CD4-positive, CD25-positive, alpha-beta regulatory T cell (primary cell): ENCODE results near the gene TCFL5. TPM values are rescaled to one million over a fixed set of nuclear protein-coding genes. Genes with fewer than 3 reads are reported as not detected.

ENCODE experiments used
- ATAC-seq, 2 donors: fragments of 150-1000 bp; cut with Tn5 transposase; one replicate each; pipeline ENCODE4 v1.10.0; 2021; ENCODE audit warnings: low read depth in 2 of 2, moderate number of reproducible peaks in 2 of 2, moderate library complexity in 1 of 2
- DNase-seq, 3 donors: peaks; one replicate each; pipeline versions ENCODE4 v3.0.0 to v3.0.0-alpha.2; 2012 to 2022; ENCODE audit warnings: mixed read lengths in 1 of 3
- H3K27ac ChIP-seq: one replicate; pipeline ENCODE4 v1.7.0; 2013; ENCODE audit warnings: mild to moderate bottlenecking, low read length; ENCODE audit not compliant: insufficient read depth, poor library complexity, severe bottlenecking
- H3K27me3 ChIP-seq: one replicate; pipeline ENCODE4 v1.7.0; 2013; ENCODE audit warnings: low read length; ENCODE audit not compliant: control insufficient read depth, insufficient read depth
- H3K36me3 ChIP-seq: one replicate; pipeline ENCODE4 v1.7.0; 2013; ENCODE audit warnings: mild to moderate bottlenecking, low read length, moderate library complexity; ENCODE audit not compliant: control insufficient read depth, insufficient read depth
- H3K4me1 ChIP-seq: 2 replicates; pipeline ENCODE4 v1.7.0; 2013; ENCODE audit warnings: mild to moderate bottlenecking, low read length; ENCODE audit not compliant: insufficient read depth, control insufficient read depth, poor library complexity, severe bottlenecking
- H3K4me3 ChIP-seq: one replicate; pipeline ENCODE4 v1.7.0; 2013; ENCODE audit warnings: low read depth, mild to moderate bottlenecking, low read length, moderate library complexity
- H3K9me3 ChIP-seq, 2 experiments: 1 replicate in 1 of 2; 2 replicates in 1 of 2; pipeline ENCODE4 v1.7.0; 2013; ENCODE audit warnings: low read length in 2 of 2, mild to moderate bottlenecking in 1 of 2, moderate library complexity in 1 of 2; ENCODE audit not compliant: control insufficient read depth in 2 of 2
- H3K27ac Mint-ChIP-seq, 3 donors: one replicate each; pipeline ENCODE4 v1.8.0; 2020 to 2022; ENCODE audit warnings: mild to moderate bottlenecking in 3 of 3, mixed read lengths in 3 of 3, moderate library complexity in 2 of 3
- H3K27me3 Mint-ChIP-seq: one replicate; pipeline ENCODE4 v1.8.0; 2022; ENCODE audit warnings: mild to moderate bottlenecking, mixed read lengths
- H3K36me3 Mint-ChIP-seq: one replicate; pipeline ENCODE4 v1.8.0; 2020; ENCODE audit warnings: mixed read lengths
- H3K4me1 Mint-ChIP-seq, 4 donors: one replicate each; pipeline ENCODE4 v1.8.0; 2020 to 2022; ENCODE audit warnings: mixed read lengths in 4 of 4, mild to moderate bottlenecking in 1 of 4
- H3K4me3 Mint-ChIP-seq, 4 donors: one replicate each; pipeline ENCODE4 v1.8.0; 2020 to 2022; ENCODE audit warnings: mild to moderate bottlenecking in 4 of 4, mixed read lengths in 4 of 4, moderate library complexity in 3 of 4
- H3K9me3 Mint-ChIP-seq, 7 donors: one replicate each; pipeline ENCODE4 v1.8.0; 2020 to 2022; ENCODE audit warnings: mixed read lengths in 7 of 7, mild to moderate bottlenecking in 3 of 7, moderate library complexity in 2 of 7
- polyA plus RNA-seq, 4 donors: library from polyadenylated mRNA; unstranded; fragments of 300-500 nt; fragmentation: Illumina TruSeq; gene quantifications; one replicate each; pipeline ENCODE4 v1.2.3, GENCODE V29; 2021
- total RNA-seq: library from RNA; stranded (reverse); gene quantifications from one replicate; pipeline ENCODE4 v1.2.3, GENCODE V29; 2022

The TCFL5 gene
- total and polyA plus RNA-seq, 5 donors from 2014 or later: 0.53 to 3.8 (median 1.2) TPM

DNA sequence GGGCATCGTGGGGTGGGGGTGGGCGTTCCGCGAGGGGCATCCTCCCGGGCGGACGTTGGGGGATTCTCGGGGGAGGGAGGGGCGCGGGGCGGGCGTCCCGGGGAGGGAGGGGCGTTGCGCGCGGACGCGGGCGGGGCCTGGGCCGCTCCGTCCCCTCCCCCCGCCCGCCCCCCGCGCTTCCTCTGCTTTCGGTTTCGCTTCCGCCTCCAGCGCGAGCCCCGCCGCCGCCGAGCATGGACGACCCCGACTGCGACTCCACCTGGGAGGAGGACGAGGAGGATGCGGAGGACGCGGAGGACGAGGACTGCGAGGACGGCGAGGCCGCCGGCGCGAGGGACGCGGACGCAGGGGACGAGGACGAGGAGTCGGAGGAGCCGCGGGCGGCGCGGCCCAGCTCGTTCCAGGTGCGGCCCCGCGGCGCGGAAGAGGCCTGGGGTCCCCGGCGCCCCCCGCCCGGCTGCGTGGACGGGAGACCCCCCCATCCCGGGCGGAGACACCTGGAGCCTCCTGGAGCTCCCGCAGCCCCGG lies 56.9 kb downstream of the TCFL5 start, which contains the start of gene OGFR:
Gene OGFR, plus strand, starts transcription at position 209 of the 528 bp plus-strand sequence. Its CDS starts 25 bp downstream, at position 234.
- Histone ChIP-seq H3K9me3 (no peaks in the 10 kb centered on the region), H3K27ac (peak within 1 kb of the TSS; percentile 82), H3K27me3 (no peaks in the 10 kb centered on the region), H3K4me3 (peak within 1 kb of the TSS; percentile 68), H3K4me1 (peaks cover 38% of the 10 kb centered on the region), H3K36me3 (peaks cover 20% of the 10 kb centered on the region)
- Mint-ChIP-seq H3K27me3 (peaks cover 6% of the 10 kb centered on the region), H3K36me3 (peaks cover 13% of the 10 kb centered on the region), H3K9me3 (no peaks in the 10 kb centered on the region), H3K27ac (peak within 1 kb of the TSS; percentile 95 to 96 (median 95)), H3K4me1 (peaks cover 0 to 39% (median 20%) of the 10 kb centered on the region in 4 donors), H3K4me3 (peak within 1 kb of the TSS; percentile 90 to 97 (median 96))
- DNase-seq (peak; percentile 71 to 79 (median 75)), ATAC-seq (peak; percentile 65)

DNA sequence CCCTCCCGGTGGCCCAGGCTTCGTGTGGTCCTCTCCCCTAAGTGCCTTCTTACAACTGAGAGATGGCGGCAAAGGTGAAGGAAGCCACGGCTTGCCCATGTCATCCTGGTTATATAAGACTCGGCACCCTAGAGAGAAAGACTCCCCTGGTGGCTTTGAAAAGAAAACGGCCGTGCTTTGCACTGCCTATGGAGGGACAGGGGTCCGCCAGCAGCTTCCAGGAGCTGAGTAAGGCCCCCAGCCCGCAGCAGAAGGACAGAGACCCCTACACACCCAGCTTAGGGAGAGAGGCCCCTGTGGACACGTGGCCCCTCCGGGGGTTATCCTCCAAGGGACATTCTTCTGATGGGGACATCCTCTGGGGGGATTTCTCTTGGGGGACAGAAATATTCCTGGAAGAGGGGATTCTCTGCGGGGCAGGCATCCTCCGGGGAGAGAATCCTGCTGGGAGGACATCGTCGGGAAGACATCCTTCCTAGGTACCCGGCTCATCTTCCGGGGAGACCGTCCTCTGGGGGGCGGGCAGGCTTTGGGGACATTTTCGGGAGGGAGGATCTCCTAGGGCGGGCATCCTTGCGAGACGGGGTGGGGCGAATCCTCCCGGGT lies 57.5 kb downstream of the TCFL5 start:
- Histone ChIP-seq H3K27ac (peak overlapping the region; percentile 82), H3K36me3 (peaks cover 14% of the 10 kb centered on the region), H3K9me3 (no peaks in the 10 kb centered on the region), H3K4me1 (peaks cover 38% of the 10 kb centered on the region), H3K4me3 (peak overlapping the region; percentile 68), H3K27me3 (no peaks in the 10 kb centered on the region)
- Mint-ChIP-seq H3K4me1 (peaks cover 0 to 39% (median 20%) of the 10 kb centered on the region in 4 donors), H3K4me3 (peak overlapping the region; percentile 90 to 97 (median 96)), H3K36me3 (peaks cover 17% of the 10 kb centered on the region), H3K9me3 (no peaks in the 10 kb centered on the region), H3K27me3 (peaks cover 6% of the 10 kb centered on the region), H3K27ac (peak overlapping the region; percentile 95 to 96 (median 95))
- ATAC-seq (no peak), DNase-seq (peak in 2 of 3 donors; percentile 33 to 49)

DNA sequence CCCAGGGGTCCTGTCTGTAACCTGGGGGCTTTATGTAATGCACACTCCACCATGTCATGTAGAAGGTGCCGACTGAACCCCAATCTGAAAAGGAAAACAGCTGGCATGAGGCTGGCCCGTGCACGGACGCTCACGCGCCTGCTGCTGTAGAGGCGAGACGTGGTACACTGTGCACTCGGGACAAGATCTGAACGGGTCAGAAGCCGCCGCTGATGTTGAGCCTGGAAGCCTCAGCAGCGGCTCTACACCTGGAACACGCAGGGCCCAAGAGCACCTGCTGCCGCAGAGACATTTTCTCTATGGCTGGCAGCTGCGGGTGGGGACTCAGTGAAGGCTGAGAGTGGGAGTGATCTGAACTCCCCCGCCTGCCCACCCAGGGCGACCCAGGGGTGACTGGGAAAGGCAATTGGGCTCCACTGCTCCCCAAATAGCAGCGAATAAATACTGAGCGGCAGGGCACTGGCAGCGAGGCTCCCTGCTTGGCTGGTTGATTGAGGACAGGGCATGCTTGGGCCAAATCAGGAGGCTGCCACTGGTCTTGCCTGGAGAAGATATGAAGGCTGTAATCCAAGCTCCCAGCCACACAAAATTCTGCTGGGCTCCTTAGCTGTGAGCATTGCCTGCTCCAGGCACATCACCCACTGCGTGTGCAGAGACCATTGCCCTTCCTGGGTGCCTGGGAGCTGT lies 59.5 kb downstream of the TCFL5 start:
- H3K27ac Mint-ChIP-seq: no peak overlapping the region
- H3K4me1 ChIP-seq: peaks cover 33% of the 10 kb centered on the region
- no peak overlapping the region for H3K27ac ChIP-seq
- H3K9me3 Mint-ChIP-seq: no peaks in the 10 kb centered on the region
- peaks cover 11% of the 10 kb centered on the region for H3K36me3 ChIP-seq
- H3K36me3 Mint-ChIP-seq: peaks cover 25% of the 10 kb centered on the region
- no peak overlapping the region for H3K4me3 ChIP-seq
- H3K27me3 Mint-ChIP-seq: peaks cover 6% of the 10 kb centered on the region
- no peak for ATAC-seq
- H3K27me3 ChIP-seq: no peaks in the 10 kb centered on the region
- H3K4me3 Mint-ChIP-seq: peak overlapping the region in 3 of 4 donors; percentile 50 to 95 (median 52)
- no peaks in the 10 kb centered on the region for H3K9me3 ChIP-seq
- H3K4me1 Mint-ChIP-seq: peaks cover 0 to 45% (median 16%) of the 10 kb centered on the region in 4 donors
- no peak for DNase-seq

DNA sequence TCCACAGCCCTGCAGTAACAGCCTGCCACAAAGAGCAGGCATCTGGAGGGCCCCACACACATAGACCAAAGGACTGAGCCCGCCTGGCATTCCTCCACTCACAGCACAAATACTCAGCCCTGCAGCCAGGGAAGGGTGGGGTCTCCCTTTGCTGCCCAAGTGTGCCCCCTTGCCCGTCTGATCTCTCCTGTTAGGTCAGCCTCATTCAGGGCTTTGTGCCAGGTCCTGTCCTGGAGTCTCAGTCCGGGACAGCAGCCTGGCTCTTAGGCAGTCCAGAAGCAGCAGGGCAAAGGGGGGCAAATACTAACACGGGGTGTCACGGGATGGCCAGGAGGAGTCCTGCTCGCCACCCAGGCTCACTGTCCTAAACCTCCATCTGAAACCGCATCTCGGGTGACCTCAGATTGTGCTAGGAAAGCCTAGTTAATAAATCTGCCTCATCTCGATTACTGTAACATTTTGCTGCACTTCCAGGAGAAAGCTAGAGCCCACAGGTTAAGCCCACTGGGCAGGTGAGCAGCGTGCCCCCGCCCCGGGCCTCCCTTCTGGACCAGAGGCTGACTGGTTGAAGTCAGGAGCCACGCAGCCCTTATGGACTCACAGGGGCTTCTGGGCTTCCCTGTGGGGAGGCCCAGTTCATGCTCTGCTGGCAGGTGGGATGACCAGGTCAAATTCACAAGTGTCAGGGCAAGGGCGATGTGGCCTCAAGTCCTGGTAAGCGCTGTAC lies 60.2 kb downstream of the TCFL5 start:
- H3K4me3 ChIP-seq: no peak overlapping the region
- no peak for ATAC-seq
- no peaks in the 10 kb centered on the region for H3K27me3 ChIP-seq
- no peaks in the 10 kb centered on the region for H3K9me3 ChIP-seq
- peaks cover 25% of the 10 kb centered on the region for H3K36me3 Mint-ChIP-seq
- H3K4me3 Mint-ChIP-seq: peak overlapping the region in 2 of 4 donors; percentile 47 to 71
- DNase-seq: no peak
- peaks cover 0 to 41% (median 13%) of the 10 kb centered on the region in 4 donors for H3K4me1 Mint-ChIP-seq
- peaks cover 30% of the 10 kb centered on the region for H3K4me1 ChIP-seq
- H3K27ac ChIP-seq: no peak overlapping the region
- peaks cover 6% of the 10 kb centered on the region for H3K27me3 Mint-ChIP-seq
- no peaks in the 10 kb centered on the region for H3K9me3 Mint-ChIP-seq
- H3K36me3 ChIP-seq: peaks cover 11% of the 10 kb centered on the region
- no peak overlapping the region for H3K27ac Mint-ChIP-seq

DNA sequence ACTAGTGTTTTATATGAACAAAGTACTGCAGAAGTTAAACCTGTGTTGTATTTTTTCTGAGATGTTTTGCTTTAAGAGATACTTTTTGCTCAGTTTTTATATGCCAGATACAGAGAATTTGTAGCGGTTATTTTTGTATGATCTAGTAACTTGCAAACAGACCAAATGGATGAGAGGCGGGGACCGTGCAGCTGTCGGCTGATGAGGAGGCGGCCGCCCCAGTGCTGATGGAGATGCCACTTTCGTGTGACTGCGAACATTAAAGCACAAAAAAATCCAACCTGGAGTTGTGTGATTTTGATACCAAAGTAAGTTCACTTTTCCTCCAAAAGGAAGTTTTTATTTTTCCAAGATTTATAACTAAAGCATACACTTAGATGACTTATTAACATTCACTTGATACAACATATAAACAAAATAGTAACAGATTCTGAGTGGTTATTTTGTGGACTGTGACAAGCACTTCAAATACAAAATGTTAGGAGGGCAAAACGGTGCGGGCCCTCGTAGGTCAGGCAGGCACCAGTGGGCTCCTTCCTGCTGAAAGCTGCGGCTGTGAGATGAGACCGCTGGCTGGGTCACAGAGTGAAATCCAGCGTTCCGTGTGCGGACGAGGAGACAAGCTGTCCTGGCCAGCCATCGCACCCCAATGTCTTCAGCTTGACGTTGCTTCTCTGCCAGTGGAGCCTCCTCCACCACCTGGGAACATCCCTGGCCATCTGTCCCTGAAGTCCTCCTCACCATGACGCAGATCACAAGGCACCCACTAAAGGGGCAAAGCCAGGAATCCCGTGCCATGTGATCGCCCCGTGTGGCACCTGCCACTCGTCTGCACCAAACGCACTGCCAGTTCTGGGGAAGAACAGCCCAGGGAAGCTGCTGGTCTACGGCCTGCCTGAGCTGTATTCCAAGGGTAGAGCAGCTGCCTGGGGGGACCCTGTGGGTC lies 61.0 kb downstream of the TCFL5 start:
- DNase-seq: no peak
- Histone ChIP-seq H3K27ac (no peak overlapping the region), H3K4me3 (no peak overlapping the region), H3K36me3 (peaks cover 11% of the 10 kb centered on the region), H3K27me3 (no peaks in the 10 kb centered on the region), H3K9me3 (no peaks in the 10 kb centered on the region), H3K4me1 (peaks cover 27% of the 10 kb centered on the region)
- Mint-ChIP-seq H3K36me3 (peaks cover 25% of the 10 kb centered on the region), H3K27me3 (peaks cover 12% of the 10 kb centered on the region), H3K4me3 (peak overlapping the region in 2 of 4 donors; percentile 47 to 71), H3K27ac (no peak overlapping the region), H3K9me3 (no peaks in the 10 kb centered on the region), H3K4me1 (peaks cover 0 to 40% (median 16%) of the 10 kb centered on the region in 4 donors)
- no peak for ATAC-seq

DNA sequence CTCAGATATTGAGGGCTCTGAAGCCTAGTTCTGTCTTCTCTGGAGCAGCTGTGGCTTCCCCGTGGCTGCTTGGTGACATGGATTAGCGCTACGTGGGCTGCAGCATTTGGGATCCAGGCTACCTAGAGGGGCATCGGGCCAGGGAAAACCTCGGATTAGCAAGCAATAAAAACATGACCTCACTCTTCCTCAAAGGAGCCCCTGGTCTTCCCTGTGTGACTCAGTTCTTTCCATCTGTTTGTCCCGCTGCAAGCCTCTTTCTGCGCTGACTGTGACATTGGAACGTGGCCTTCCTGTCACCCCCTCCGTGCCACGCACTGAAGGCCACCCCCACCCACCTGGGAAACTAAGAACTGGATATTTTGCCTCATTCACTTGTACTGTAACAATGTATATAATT lies 61.7 kb downstream of the TCFL5 start:
- Histone ChIP-seq H3K4me3 (no peak overlapping the region), H3K4me1 (peaks cover 32% of the 10 kb centered on the region), H3K27me3 (no peaks in the 10 kb centered on the region), H3K9me3 (no peaks in the 10 kb centered on the region), H3K27ac (no peak overlapping the region), H3K36me3 (peaks cover 11% of the 10 kb centered on the region)
- Mint-ChIP-seq H3K9me3 (no peaks in the 10 kb centered on the region), H3K27ac (no peak overlapping the region), H3K4me1 (peaks cover 0 to 39% (median 16%) of the 10 kb centered on the region in 4 donors), H3K36me3 (peaks cover 25% of the 10 kb centered on the region), H3K4me3 (peak overlapping the region in 1 of 4 donors; percentile 71), H3K27me3 (peaks cover 15% of the 10 kb centered on the region)
- DNase-seq (no peak), ATAC-seq (no peak)

DNA sequence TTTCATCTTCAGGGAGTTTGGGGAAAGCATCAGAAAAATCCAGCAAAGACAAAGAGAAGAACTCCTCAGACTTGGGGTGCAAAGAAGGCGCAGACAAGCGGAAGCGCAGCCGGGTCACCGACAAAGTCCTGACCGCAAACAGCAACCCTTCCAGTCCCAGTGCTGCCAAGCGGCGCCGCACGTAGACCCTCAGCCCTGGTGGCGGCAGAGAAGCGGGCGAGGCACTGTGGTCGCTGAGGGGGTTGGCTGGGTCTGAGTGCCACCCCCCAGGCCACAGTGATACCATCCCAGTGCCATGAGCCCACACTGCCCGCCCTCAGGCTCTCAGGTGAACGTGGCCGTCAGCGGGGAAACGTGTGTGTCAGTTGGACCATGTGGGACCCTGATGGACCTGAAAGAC lies 62.2 kb downstream of the TCFL5 start:
- H3K4me3 Mint-ChIP-seq: peak overlapping the region in 1 of 4 donors; percentile 71
- Histone ChIP-seq H3K36me3 (peaks cover 11% of the 10 kb centered on the region), H3K4me3 (no peak overlapping the region), H3K27me3 (no peaks in the 10 kb centered on the region), H3K4me1 (peaks cover 36% of the 10 kb centered on the region), H3K27ac (no peak overlapping the region), H3K9me3 (no peaks in the 10 kb centered on the region)
- no peaks in the 10 kb centered on the region for H3K9me3 Mint-ChIP-seq
- H3K36me3 Mint-ChIP-seq: peaks cover 25% of the 10 kb centered on the region
- H3K4me1 Mint-ChIP-seq: peaks cover 0 to 40% (median 18%) of the 10 kb centered on the region in 4 donors
- DNase-seq (no peak), ATAC-seq (no peak)
- no peak overlapping the region for H3K27ac Mint-ChIP-seq
- peaks cover 19% of the 10 kb centered on the region for H3K27me3 Mint-ChIP-seq
